CD4-positive, CD25-positive, alpha-beta regulatory T cell (primary cell): ENCODE results near the gene OSBPL2. TPM values are rescaled to one million over a fixed set of nuclear protein-coding genes. Genes with fewer than 3 reads are reported as not detected.
A peak's percentile ranks its signal among the peaks of the same experiment; 100 is the strongest.

ENCODE experiments used
- ATAC-seq, 2 donors: fragments of 150-1000 bp; cut with Tn5 transposase; one replicate each; pipeline ENCODE4 v1.10.0; 2021; ENCODE audit warnings: low read depth in 2 of 2, moderate number of reproducible peaks in 2 of 2, moderate library complexity in 1 of 2
- DNase-seq, 3 donors: peaks; one replicate each; pipeline versions ENCODE4 v3.0.0 to v3.0.0-alpha.2; 2012 to 2022; ENCODE audit warnings: mixed read lengths in 1 of 3
- H3K27ac ChIP-seq: one replicate; pipeline ENCODE4 v1.7.0; 2013; ENCODE audit warnings: mild to moderate bottlenecking, low read length; ENCODE audit not compliant: insufficient read depth, poor library complexity, severe bottlenecking
- H3K27me3 ChIP-seq: one replicate; pipeline ENCODE4 v1.7.0; 2013; ENCODE audit warnings: low read length; ENCODE audit not compliant: control insufficient read depth, insufficient read depth
- H3K36me3 ChIP-seq: one replicate; pipeline ENCODE4 v1.7.0; 2013; ENCODE audit warnings: mild to moderate bottlenecking, low read length, moderate library complexity; ENCODE audit not compliant: control insufficient read depth, insufficient read depth
- H3K4me1 ChIP-seq: 2 replicates; pipeline ENCODE4 v1.7.0; 2013; ENCODE audit warnings: mild to moderate bottlenecking, low read length; ENCODE audit not compliant: insufficient read depth, control insufficient read depth, poor library complexity, severe bottlenecking
- H3K4me3 ChIP-seq: one replicate; pipeline ENCODE4 v1.7.0; 2013; ENCODE audit warnings: low read depth, mild to moderate bottlenecking, low read length, moderate library complexity
- H3K9me3 ChIP-seq, 2 experiments: 1 replicate in 1 of 2; 2 replicates in 1 of 2; pipeline ENCODE4 v1.7.0; 2013; ENCODE audit warnings: low read length in 2 of 2, mild to moderate bottlenecking in 1 of 2, moderate library complexity in 1 of 2; ENCODE audit not compliant: control insufficient read depth in 2 of 2
- H3K27ac Mint-ChIP-seq, 3 donors: one replicate each; pipeline ENCODE4 v1.8.0; 2020 to 2022; ENCODE audit warnings: mild to moderate bottlenecking in 3 of 3, mixed read lengths in 3 of 3, moderate library complexity in 2 of 3
- H3K27me3 Mint-ChIP-seq: one replicate; pipeline ENCODE4 v1.8.0; 2022; ENCODE audit warnings: mild to moderate bottlenecking, mixed read lengths
- H3K36me3 Mint-ChIP-seq: one replicate; pipeline ENCODE4 v1.8.0; 2020; ENCODE audit warnings: mixed read lengths
- H3K4me1 Mint-ChIP-seq, 4 donors: one replicate each; pipeline ENCODE4 v1.8.0; 2020 to 2022; ENCODE audit warnings: mixed read lengths in 4 of 4, mild to moderate bottlenecking in 1 of 4
- H3K4me3 Mint-ChIP-seq, 4 donors: one replicate each; pipeline ENCODE4 v1.8.0; 2020 to 2022; ENCODE audit warnings: mild to moderate bottlenecking in 4 of 4, mixed read lengths in 4 of 4, moderate library complexity in 3 of 4
- H3K9me3 Mint-ChIP-seq, 7 donors: one replicate each; pipeline ENCODE4 v1.8.0; 2020 to 2022; ENCODE audit warnings: mixed read lengths in 7 of 7, mild to moderate bottlenecking in 3 of 7, moderate library complexity in 2 of 7
- polyA plus RNA-seq, 4 donors: library from polyadenylated mRNA; unstranded; fragments of 300-500 nt; fragmentation: Illumina TruSeq; gene quantifications; one replicate each; pipeline ENCODE4 v1.2.3, GENCODE V29; 2021
- total RNA-seq: library from RNA; stranded (reverse); gene quantifications from one replicate; pipeline ENCODE4 v1.2.3, GENCODE V29; 2022

OSBPL2 gene
- total and polyA plus RNA-seq, 5 donors from 2014 or later = 19.3 to 85.2 (median 23.2) TPM

- H3K36me3 ChIP-seq = peaks cover 49% of the 10 kb centered on the region
- H3K27ac ChIP-seq = no peak overlapping the region
- H3K36me3 Mint-ChIP-seq = peaks cover 24% of the 10 kb centered on the region
- H3K4me1 Mint-ChIP-seq = peaks cover 0 to 2% (median 0%) of the 10 kb centered on the region in 4 donors
- H3K4me3 Mint-ChIP-seq = no peak overlapping the region
- no peak overlapping the region for H3K27ac Mint-ChIP-seq
- no peaks in the 10 kb centered on the region for H3K9me3 Mint-ChIP-seq
- no peaks in the 10 kb centered on the region for H3K4me1 ChIP-seq
- no peaks in the 10 kb centered on the region for H3K9me3 ChIP-seq
- ATAC-seq = no peak
- no peaks in the 10 kb centered on the region for H3K27me3 Mint-ChIP-seq
- no peak overlapping the region for H3K4me3 ChIP-seq
- no peak for DNase-seq
- H3K27me3 ChIP-seq = no peaks in the 10 kb centered on the region
Observed at GRCh38 chr20:62272200-62272599, 33.9 kb downstream of the OSBPL2 start.

- Histone ChIP-seq H3K4me3 (no peak overlapping the region), H3K9me3 (no peaks in the 10 kb centered on the region), H3K27ac (no peak overlapping the region), H3K4me1 (no peaks in the 10 kb centered on the region), H3K27me3 (no peaks in the 10 kb centered on the region), H3K36me3 (peaks cover 53% of the 10 kb centered on the region)
- H3K27me3 Mint-ChIP-seq = no peaks in the 10 kb centered on the region
- no peaks in the 10 kb centered on the region for H3K9me3 Mint-ChIP-seq
- ATAC-seq = no peak
- H3K4me3 Mint-ChIP-seq = no peak overlapping the region
- peak overlapping the region in 1 of 3 donors; percentile 35 for H3K27ac Mint-ChIP-seq
- peaks cover 31% of the 10 kb centered on the region for H3K36me3 Mint-ChIP-seq
- H3K4me1 Mint-ChIP-seq = peaks cover 0 to 4% (median 0%) of the 10 kb centered on the region in 4 donors
- DNase-seq = no peak
Observed at GRCh38 chr20:62273416-62273815, 35.1 kb downstream of the OSBPL2 start.

- Mint-ChIP-seq H3K4me3 (no peak overlapping the region), H3K27me3 (no peaks in the 10 kb centered on the region), H3K27ac (peak overlapping the region in 1 of 3 donors; percentile 35), H3K36me3 (peaks cover 35% of the 10 kb centered on the region), H3K9me3 (no peaks in the 10 kb centered on the region), H3K4me1 (peaks cover 0 to 4% (median 1%) of the 10 kb centered on the region in 4 donors)
- Histone ChIP-seq H3K4me1 (no peaks in the 10 kb centered on the region), H3K27me3 (no peaks in the 10 kb centered on the region), H3K9me3 (no peaks in the 10 kb centered on the region), H3K4me3 (no peak overlapping the region), H3K36me3 (peaks cover 61% of the 10 kb centered on the region), H3K27ac (no peak overlapping the region)
- DNase-seq (no peak), ATAC-seq (no peak)
Observed at GRCh38 chr20:62274332-62274950, 36.1 kb downstream of the OSBPL2 start.

- no peak overlapping the region for H3K4me3 ChIP-seq
- DNase-seq (no peak), ATAC-seq (no peak)
- H3K36me3 ChIP-seq = peaks cover 66% of the 10 kb centered on the region
- H3K27ac Mint-ChIP-seq = peak overlapping the region in 1 of 3 donors; percentile 26
- H3K27me3 ChIP-seq = no peaks in the 10 kb centered on the region
- H3K36me3 Mint-ChIP-seq = peaks cover 35% of the 10 kb centered on the region
- H3K27ac ChIP-seq = no peak overlapping the region
- H3K27me3 Mint-ChIP-seq = no peaks in the 10 kb centered on the region
- H3K9me3 ChIP-seq = no peaks in the 10 kb centered on the region
- no peaks in the 10 kb centered on the region for H3K9me3 Mint-ChIP-seq
- H3K4me1 Mint-ChIP-seq = peaks cover 0 to 3% (median 1%) of the 10 kb centered on the region in 4 donors
- H3K4me1 ChIP-seq = no peaks in the 10 kb centered on the region
- H3K4me3 Mint-ChIP-seq = no peak overlapping the region
Observed at GRCh38 chr20:62275219-62275618, 36.9 kb downstream of the OSBPL2 start.

- Mint-ChIP-seq H3K4me3 (no peak overlapping the region), H3K36me3 (peaks cover 38% of the 10 kb centered on the region), H3K27ac (no peak overlapping the region), H3K4me1 (peaks cover 0 to 3% (median 1%) of the 10 kb centered on the region in 4 donors), H3K27me3 (no peaks in the 10 kb centered on the region), H3K9me3 (no peaks in the 10 kb centered on the region)
- DNase-seq (no peak), ATAC-seq (no peak)
- H3K4me3 ChIP-seq = no peak overlapping the region
- H3K9me3 ChIP-seq = no peaks in the 10 kb centered on the region
- peaks cover 75% of the 10 kb centered on the region for H3K36me3 ChIP-seq
- H3K27ac ChIP-seq = no peak overlapping the region
- no peaks in the 10 kb centered on the region for H3K4me1 ChIP-seq
- no peaks in the 10 kb centered on the region for H3K27me3 ChIP-seq
Observed at GRCh38 chr20:62276439-62276838, 38.1 kb downstream of the OSBPL2 start.

GRCh38 chr20:62277253-62277652 is 38.9 kb downstream of the OSBPL2 start:
- Mint-ChIP-seq H3K9me3 (no peaks in the 10 kb centered on the region), H3K36me3 (peaks cover 44% of the 10 kb centered on the region), H3K27me3 (no peaks in the 10 kb centered on the region), H3K27ac (no peak overlapping the region), H3K4me3 (no peak overlapping the region), H3K4me1 (peaks cover 0 to 3% (median 1%) of the 10 kb centered on the region in 4 donors)
- peaks cover 76% of the 10 kb centered on the region for H3K36me3 ChIP-seq
- ATAC-seq = no peak
- H3K4me3 ChIP-seq = no peak overlapping the region
- H3K4me1 ChIP-seq = no peaks in the 10 kb centered on the region
- H3K9me3 ChIP-seq = no peaks in the 10 kb centered on the region
- H3K27me3 ChIP-seq = no peaks in the 10 kb centered on the region
- H3K27ac ChIP-seq = no peak overlapping the region
- DNase-seq = no peak

- Mint-ChIP-seq H3K4me1 (peaks cover 0 to 3% (median 1%) of the 10 kb centered on the region in 4 donors), H3K9me3 (no peaks in the 10 kb centered on the region), H3K36me3 (peaks cover 32% of the 10 kb centered on the region), H3K4me3 (no peak overlapping the region), H3K27ac (no peak overlapping the region), H3K27me3 (no peaks in the 10 kb centered on the region)
- Histone ChIP-seq H3K27ac (no peak overlapping the region), H3K36me3 (peaks cover 72% of the 10 kb centered on the region), H3K27me3 (no peaks in the 10 kb centered on the region), H3K9me3 (no peaks in the 10 kb centered on the region), H3K4me3 (no peak overlapping the region), H3K4me1 (no peaks in the 10 kb centered on the region)
- no peak for ATAC-seq
- DNase-seq = no peak
Observed at GRCh38 chr20:62280303-62280702, 42.0 kb downstream of the OSBPL2 start.
